Panc1 (cell line): Measurements from ENCODE around the gene LINGO3.

ENCODE experiments used
- CTCF ChIP-seq: fragments of 450-650 bp; IDR thresholded peaks from 2 replicates; pipeline ENCODE4 v1.5.1; 2017; ENCODE audit warnings: mild to moderate bottlenecking
- REST ChIP-seq, 2 experiments: IDR thresholded peaks; 2 replicates each; pipeline ENCODE4 v1.6.1; 2011 to 2012; ENCODE audit warnings: low read depth in 2 of 2, control low read depth in 1 of 2, low read length in 1 of 2, mild to moderate bottlenecking in 1 of 2, moderate library complexity in 1 of 2; ENCODE audit not compliant: insufficient read depth in 1 of 2

- TF ChIP-seq CTCF (no peak), REST (IDR thresholded peaks at IDR 0.05; ENCODE audit: insufficient read depth in 1 of 2, low read depth in 2 of 2, low read length in 1 of 2) (no peak)
Measured at GRCh38 chr19:2345794-2346663, 38.1 kb upstream of the LINGO3 start.
